ENCODE data around the gene ALOX15B. TPM values are rescaled to one million over a fixed set of nuclear protein-coding genes. Genes with fewer than 3 reads are reported as not detected.

Gene ALOX15B
- total and polyA plus RNA-seq, 9 donors = 0.23 to 14.9 (median 0.78) TPM; not detected in 1

DNA sequence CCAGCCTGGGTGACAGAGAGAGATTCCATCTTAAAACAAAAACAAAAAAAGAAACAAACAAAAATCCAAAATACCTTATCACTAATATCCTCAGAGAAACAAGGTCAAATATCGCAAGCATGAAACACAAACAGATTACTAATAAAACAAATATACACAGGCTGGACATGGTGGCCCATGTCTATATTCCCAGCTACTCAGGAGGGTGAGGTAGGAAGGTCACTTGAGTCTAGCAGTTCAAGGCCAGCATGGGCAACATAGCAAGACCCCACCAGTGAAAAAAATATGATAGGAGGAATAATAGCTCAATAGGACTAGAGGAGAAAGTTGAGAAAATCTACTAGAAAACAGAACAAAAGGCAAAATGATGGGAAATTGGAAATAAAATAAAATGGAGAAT lies 6.9 kb upstream of the ALOX15B start:
- DNase-seq = no peak

GRCh38 chr17:8032442-8032841 lies 6.4 kb upstream of the ALOX15B start:
- TF ChIP-seq EP300 (IDR thresholded peaks at IDR 0.05) (no peak), POLR2A (IDR thresholded peaks at IDR 0.05) (no peak)
- TF ChIP-seq, protein P1, sequence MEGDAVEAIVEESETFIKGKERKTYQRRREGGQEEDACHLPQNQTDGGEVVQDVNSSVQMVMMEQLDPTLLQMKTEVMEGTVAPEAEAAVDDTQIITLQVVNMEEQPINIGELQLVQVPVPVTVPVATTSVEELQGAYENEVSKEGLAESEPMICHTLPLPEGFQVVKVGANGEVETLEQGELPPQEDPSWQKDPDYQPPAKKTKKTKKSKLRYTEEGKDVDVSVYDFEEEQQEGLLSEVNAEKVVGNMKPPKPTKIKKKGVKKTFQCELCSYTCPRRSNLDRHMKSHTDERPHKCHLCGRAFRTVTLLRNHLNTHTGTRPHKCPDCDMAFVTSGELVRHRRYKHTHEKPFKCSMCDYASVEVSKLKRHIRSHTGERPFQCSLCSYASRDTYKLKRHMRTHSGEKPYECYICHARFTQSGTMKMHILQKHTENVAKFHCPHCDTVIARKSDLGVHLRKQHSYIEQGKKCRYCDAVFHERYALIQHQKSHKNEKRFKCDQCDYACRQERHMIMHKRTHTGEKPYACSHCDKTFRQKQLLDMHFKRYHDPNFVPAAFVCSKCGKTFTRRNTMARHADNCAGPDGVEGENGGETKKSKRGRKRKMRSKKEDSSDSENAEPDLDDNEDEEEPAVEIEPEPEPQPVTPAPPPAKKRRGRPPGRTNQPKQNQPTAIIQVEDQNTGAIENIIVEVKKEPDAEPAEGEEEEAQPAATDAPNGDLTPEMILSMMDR (IDR thresholded peaks at IDR 0.05) = no peak
- no peak for DNase-seq
- Histone ChIP-seq H3K4me1 (ENCODE audit: insufficient read depth) (no peaks in the 10 kb centered on the region), H3K27me3 (no peaks in the 10 kb centered on the region), H3K36me3 (no peaks in the 10 kb centered on the region), H3K4me3 (no peak overlapping the region), H3K9me3 (no peaks in the 10 kb centered on the region), H3K27ac (no peak overlapping the region)
- intact Hi-C loops (cut with DNase I) = no loop called here
- WGBS, 3 donors = 80 to 86% (median 81%) methylated on average over 2 of the region's 2 CpGs

More for the DNA sequence above, 6.9 kb upstream of the ALOX15B start:
- Histone ChIP-seq H3K36me3 (no peaks in the 10 kb centered on the region), H3K27ac (no peak overlapping the region), H3K27me3 (no peaks in the 10 kb centered on the region), H3K9me3 (no peaks in the 10 kb centered on the region), H3K4me1 (ENCODE audit: insufficient read depth) (no peaks in the 10 kb centered on the region), H3K4me3 (no peak overlapping the region)
- 69 to 93% (median 77%) methylated on average over 1 of the region's 1 CpG for WGBS, 3 donors
- intact Hi-C loops (cut with DNase I) = no loop called here
- TF ChIP-seq EP300 (IDR thresholded peaks at IDR 0.05) = no peak
- TF ChIP-seq, protein P1 (IDR thresholded peaks at IDR 0.05) = no peak
- no peak for TF ChIP-seq POLR2A (IDR thresholded peaks at IDR 0.05)

DNA sequence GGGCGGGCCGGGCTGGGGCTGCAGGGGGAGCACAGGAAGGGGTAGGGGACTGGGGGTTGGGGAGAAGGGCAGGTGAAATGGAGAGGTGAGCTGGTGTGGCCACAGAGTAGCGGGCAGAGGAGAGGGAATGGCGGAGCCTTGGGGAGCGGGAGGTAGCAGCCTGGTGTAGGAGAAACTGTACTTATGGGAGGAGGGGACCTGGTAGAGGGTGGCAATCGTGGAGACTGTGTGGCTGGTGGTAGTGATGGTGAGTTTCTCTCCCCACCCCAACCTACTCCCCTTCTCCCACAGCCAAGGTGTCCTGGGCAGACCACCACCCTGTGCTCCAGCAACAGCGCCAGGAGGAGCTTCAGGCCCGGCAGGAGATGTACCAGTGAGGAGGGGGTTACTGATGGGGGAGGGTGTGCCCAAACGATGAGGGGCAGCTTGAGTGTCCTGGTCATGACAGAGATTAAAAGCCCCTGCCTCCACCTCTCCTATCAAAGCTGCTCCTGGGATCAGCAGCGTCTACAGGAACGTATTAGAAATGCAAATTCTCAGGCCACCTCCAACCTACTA lies 831 bp downstream of the ALOX15B start:
- WGBS, 3 donors = 48 to 55% (median 49%) methylated on average over 11 of the region's 11 CpGs
- Histone ChIP-seq H3K27ac (no peak overlapping the region), H3K36me3 (no peaks in the 10 kb centered on the region), H3K9me3 (no peaks in the 10 kb centered on the region), H3K4me3 (no peak overlapping the region), H3K4me1 (ENCODE audit: insufficient read depth) (no peaks in the 10 kb centered on the region), H3K27me3 (no peaks in the 10 kb centered on the region)
- TF ChIP-seq EP300 (IDR thresholded peaks at IDR 0.05) = no peak
- TF ChIP-seq POLR2A (IDR thresholded peaks at IDR 0.05) = no peak
- TF ChIP-seq, protein P1 (IDR thresholded peaks at IDR 0.05) = no peak
- DNase-seq = no peak
- intact Hi-C loops (cut with DNase I) = no loop called here

DNA sequence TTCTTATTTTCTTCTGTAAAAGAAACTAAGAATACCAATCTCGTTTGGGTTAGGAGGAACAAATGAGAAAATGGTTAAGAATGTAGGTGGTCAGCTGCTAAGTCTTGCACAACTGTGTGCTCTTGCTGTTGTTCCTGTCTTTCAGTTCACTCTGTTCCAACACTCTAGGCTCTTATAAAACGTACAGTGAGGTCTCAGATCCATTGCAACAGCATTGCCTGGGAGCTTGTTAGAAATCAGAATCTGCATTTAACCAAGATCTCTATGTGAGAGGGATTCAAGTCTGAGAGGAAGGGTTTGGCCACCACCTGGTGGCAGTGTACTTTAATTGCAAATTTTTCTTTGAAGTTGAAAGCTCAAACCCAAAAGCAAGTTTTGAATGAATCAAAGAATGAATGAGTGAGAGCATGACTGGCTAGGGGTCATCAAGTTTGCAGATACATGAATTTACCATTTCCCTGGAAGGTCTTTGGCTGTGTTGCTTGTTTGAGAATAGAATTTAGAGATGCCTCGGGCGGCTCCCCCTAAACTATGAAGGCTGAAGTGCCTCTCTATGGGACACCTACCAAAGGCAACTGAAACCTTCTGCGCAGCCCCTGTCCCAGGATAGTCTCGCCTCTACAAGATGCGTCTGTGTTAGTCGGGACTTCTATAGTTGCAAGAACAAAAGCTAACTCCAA lies 2.5 kb downstream of the ALOX15B start:
- H3K4me3 ChIP-seq = no peak overlapping the region
- H3K27ac ChIP-seq = no peak overlapping the region
- DNase-seq = no peak
- no peaks in the 10 kb centered on the region for H3K9me3 ChIP-seq
- intact Hi-C loops (cut with DNase I) = no loop called here
- H3K4me1 ChIP-seq (ENCODE audit: insufficient read depth) = no peaks in the 10 kb centered on the region
- H3K27me3 ChIP-seq = no peaks in the 10 kb centered on the region
- 60 to 66% (median 65%) methylated on average over 8 of the region's 8 CpGs for WGBS, 3 donors
- H3K36me3 ChIP-seq = no peaks in the 10 kb centered on the region
- TF ChIP-seq, protein P1 (IDR thresholded peaks at IDR 0.05) = no peak
- TF ChIP-seq EP300 (IDR thresholded peaks at IDR 0.05) (no peak), POLR2A (IDR thresholded peaks at IDR 0.05) (no peak)
